Gastroesophageal sphincter (tissue), 3 donors: ENCODE data around the gene DCAF4L1.

Experiments
- EP300 ChIP-seq: sonication (generic); formaldehyde crosslinking; IDR thresholded peaks from one replicate; pipeline ENCODE4 v1.6.1; 2017; ENCODE audit warnings: antibody characterized with exemption, mild to moderate bottlenecking
- POLR2A ChIP-seq, 2 donors: fragments of 450-650 bp; IDR thresholded peaks; one replicate each; pipeline ENCODE4 v1.6.1; 2017; ENCODE audit warnings: antibody characterized with exemption in 2 of 2, mild to moderate bottlenecking in 2 of 2, moderate library complexity in 1 of 2
- POLR2AphosphoS5 ChIP-seq: sonication (generic); formaldehyde crosslinking; IDR thresholded peaks from one replicate; pipeline ENCODE4 v1.6.1; 2017; ENCODE audit warnings: antibody characterized with exemption
- TF ChIP-seq, protein P1 (sequence below), 4 experiments: fragments of 200-600 bp in 2 of 4; fragments of 450-650 bp in 2 of 4; sonication (generic) in 1 of 4; IDR thresholded peaks; one replicate each; pipeline ENCODE4 v1.5.1; 2017 to 2019; ENCODE audit warnings: antibody characterized with exemption in 4 of 4, mild to moderate bottlenecking in 2 of 4, moderate library complexity in 2 of 4

DNA sequence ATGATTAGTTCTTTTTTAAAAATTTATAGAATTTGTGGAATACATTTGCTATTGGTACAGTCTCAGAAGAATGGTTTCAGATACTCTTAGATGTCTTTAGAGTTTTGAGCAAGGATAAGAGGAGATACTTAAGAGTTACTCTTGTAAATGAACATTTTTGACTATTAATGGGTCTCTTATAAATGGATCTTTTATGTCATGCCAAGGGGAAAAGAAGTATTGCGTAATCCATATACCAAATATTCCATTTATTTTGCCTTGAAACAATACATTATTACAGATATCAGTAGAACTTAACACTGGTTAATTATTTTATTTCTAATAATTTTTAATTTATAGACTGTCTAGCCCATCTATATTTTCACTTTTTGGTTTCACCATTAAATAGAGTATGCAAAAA lies 17.2 kb upstream of the DCAF4L1 start:
- TF ChIP-seq, protein P1, sequence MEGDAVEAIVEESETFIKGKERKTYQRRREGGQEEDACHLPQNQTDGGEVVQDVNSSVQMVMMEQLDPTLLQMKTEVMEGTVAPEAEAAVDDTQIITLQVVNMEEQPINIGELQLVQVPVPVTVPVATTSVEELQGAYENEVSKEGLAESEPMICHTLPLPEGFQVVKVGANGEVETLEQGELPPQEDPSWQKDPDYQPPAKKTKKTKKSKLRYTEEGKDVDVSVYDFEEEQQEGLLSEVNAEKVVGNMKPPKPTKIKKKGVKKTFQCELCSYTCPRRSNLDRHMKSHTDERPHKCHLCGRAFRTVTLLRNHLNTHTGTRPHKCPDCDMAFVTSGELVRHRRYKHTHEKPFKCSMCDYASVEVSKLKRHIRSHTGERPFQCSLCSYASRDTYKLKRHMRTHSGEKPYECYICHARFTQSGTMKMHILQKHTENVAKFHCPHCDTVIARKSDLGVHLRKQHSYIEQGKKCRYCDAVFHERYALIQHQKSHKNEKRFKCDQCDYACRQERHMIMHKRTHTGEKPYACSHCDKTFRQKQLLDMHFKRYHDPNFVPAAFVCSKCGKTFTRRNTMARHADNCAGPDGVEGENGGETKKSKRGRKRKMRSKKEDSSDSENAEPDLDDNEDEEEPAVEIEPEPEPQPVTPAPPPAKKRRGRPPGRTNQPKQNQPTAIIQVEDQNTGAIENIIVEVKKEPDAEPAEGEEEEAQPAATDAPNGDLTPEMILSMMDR (IDR thresholded peaks at IDR 0.05): no peak
- TF ChIP-seq POLR2AphosphoS5: no peak
- no peak for TF ChIP-seq POLR2A (IDR thresholded peaks at IDR 0.05)
- no peak for TF ChIP-seq EP300
